ENCODE measurements around the gene KL.

- TF ChIP-seq CTCF (IDR thresholded peaks at IDR 0.05) (no peak), POLR2A (IDR thresholded peaks at IDR 0.05) (no peak)
Observed at GRCh38 chr13:33106656-33107360, 90.6 kb downstream of the KL start.

All from adrenal gland (tissue), 5 donors.